Ovary (tissue), 3 donors: ENCODE measurements around the gene SLC9A7.
A peak's percentile ranks its signal among the peaks of the same experiment; 100 is the strongest.

ENCODE experiments used
- CTCF ChIP-seq, 3 donors: fragments of 450-650 bp in 2 of 3; fragments of 200-600 bp in 1 of 3; IDR thresholded peaks; one replicate each; pipeline versions ENCODE4 v1.5.1 to v1.8.0; 2016 to 2022; ENCODE audit warnings: antibody characterized with exemption in 3 of 3, mild to moderate bottlenecking in 1 of 3
- EP300 ChIP-seq: sonication (generic); formaldehyde crosslinking; IDR thresholded peaks from one replicate; pipeline ENCODE4 v1.6.1; 2017; ENCODE audit warnings: antibody characterized with exemption
- POLR2A ChIP-seq: fragments of 450-650 bp; IDR thresholded peaks from one replicate; pipeline ENCODE4 v1.6.1; 2017; ENCODE audit warnings: antibody characterized with exemption, mild to moderate bottlenecking, moderate library complexity
- donor health status: DM: no; HTN: no; CAD: no.

DNA sequence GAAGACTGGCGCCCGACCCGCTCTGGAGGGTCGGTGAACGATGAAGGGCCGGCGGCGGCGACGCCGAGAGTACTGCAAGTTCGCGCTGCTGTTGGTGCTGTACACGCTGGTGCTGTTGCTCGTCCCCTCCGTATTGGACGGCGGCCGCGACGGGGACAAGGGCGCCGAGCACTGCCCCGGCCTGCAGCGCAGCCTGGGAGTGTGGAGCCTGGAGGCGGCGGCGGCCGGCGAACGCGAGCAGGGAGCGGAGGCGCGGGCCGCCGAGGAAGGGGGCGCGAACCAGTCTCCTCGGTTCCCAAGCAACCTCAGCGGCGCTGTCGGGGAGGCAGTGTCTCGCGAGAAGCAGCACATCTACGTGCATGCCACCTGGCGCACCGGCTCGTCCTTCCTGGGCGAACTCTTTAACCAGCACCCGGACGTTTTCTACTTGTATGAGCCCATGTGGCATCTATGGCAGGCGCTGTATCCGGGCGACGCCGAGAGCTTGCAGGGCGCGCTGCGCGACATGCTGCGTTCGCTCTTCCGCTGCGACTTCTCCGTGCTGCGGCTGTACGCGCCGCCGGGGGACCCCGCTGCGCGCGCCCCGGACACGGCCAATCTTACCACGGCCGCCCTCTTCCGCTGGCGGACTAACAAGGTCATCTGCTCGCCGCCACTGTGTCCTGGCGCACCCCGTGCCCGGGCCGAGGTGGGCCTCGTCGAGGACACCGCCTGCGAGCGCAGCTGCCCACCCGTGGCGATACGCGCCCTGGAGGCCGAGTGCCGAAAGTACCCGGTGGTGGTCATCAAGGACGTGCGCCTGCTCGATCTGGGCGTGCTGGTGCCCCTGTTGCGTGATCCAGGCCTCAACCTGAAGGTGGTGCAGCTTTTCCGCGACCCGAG is 184.8 kb downstream of the SLC9A7 start:
- peak in 1 of 3 donors; percentile 13 for TF ChIP-seq CTCF (IDR thresholded peaks at IDR 0.05)
- TF ChIP-seq EP300 = no peak
- no peak for TF ChIP-seq POLR2A
